GM19395 (cell line): ENCODE data around the gene RBM6.
A peak's percentile ranks its signal among the peaks of the same experiment; 100 is the strongest.
"Not testable (repeated sequence)": the region's sequence is repeated elsewhere in the genome, so short reads cannot be mapped to it uniquely, and the experiment has no call there.

ENCODE experiments used
- ATAC-seq: cut with Tn5 transposase; IDR thresholded peaks from one replicate; pipeline ENCODE4 v1.9.1; 2021; ENCODE audit warnings: mild to moderate bottlenecking, moderate library complexity; ENCODE audit not compliant: unreplicated experiment

RBM6 gene

GRCh38 chr3:49939858-49940666 is at the start of gene RBM6:
TSS of gene RBM6 (plus strand) at chr3:49940150. CDS start at chr3:49962642, 22,492 bp downstream.
- peak; percentile 91 for ATAC-seq

DNA sequence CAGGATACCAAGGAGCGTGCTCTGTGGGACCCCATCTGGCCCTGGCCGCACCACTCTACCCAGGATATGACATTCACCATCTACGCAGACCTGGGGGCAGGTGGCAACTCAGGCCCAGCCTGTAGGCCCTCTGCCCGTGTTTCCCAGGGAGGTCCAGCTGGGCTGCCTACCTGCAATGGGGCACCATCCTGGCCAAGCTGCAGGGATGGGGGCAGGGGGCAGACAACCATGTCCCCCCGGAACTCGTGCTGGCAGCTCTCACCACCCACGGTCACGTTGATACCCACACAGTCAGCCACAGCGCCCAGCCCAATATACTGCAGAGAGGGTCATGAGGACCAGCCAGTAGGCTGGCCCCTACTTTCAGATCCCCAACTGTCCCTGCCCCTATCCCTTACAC is 44.2 kb upstream of the RBM6 start:
- no peak for ATAC-seq

DNA sequence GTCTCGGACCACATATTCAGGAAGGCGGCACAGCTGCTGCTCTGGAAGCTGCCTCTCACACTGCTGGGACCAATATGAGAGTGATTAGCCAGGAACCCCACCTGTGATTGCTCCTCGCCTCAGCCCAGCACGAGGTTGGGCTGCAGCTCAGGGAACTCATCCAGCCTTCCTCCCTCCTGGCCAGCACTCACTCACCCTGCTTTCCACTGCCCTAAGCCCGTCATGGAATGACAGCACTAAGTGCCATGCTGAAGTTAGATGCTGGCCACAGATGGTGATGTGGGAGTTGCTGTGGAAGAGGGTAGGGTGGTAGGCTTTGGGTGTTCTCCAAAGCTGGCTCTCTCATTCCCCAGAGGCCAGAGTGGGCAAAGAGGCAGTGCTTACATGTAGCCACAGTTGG is 43.6 kb upstream of the RBM6 start:
- ATAC-seq = no peak

GRCh38 chr3:49898991-49899390 is 41.0 kb upstream of the RBM6 start:
- ATAC-seq = no peak

- ATAC-seq = no peak
Measured at GRCh38 chr3:49899815-49900214, 40.1 kb upstream of the RBM6 start.

GRCh38 chr3:49900491-49901153 is 39.3 kb upstream of the RBM6 start:
- no peak for ATAC-seq

DNA sequence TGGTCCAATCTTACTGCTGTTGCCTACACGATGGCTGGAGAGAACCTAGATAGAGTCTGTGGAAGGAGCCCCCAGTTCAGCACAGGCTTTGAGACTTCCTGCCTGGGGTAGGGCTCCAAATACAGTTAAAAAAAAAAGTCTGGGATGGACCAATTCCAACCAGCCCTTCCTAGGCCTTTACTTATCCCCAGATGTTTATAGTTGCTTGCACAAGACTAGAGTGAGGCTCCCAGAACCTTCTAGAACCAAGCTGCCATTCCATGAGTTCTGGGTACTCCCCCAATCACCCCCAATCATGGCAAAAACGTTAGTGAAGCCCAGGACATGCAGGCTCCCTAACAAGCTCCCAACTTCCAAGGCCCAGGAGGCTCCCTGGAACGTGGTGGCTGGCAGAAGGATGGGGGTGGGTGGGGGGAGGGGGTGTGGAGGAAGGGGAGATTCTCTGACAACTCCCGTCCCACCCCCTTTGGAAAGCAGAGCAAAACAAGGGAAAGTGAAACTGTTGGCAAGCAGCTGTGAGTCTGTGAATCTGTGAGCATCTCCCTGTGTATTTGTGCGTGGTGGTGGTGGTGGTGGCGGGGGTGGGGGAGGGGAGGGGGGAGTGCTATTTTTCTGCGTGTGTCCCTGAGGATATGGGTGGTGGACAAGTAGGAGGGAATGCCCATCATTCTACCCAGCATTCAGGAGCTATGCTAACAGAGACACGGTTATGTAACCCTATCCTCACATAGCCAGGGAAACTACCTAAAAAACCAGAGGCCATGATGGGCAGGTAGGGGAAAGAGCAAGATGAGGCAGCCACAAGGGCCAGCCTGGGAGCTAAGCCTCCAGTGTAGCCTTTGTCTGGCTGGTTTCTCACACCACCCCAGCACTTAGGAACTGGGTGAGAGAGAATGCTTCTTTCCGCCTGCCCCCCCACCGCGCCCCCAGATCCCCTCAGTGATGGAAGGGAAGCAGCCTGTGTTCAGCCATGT is 38.3 kb upstream of the RBM6 start:
- ATAC-seq = no peak

- ATAC-seq = no peak
Measured at GRCh38 chr3:49902511-49903345, 37.2 kb upstream of the RBM6 start.

- no peak for ATAC-seq
Measured at GRCh38 chr3:49903451-49904424, 36.2 kb upstream of the RBM6 start, which contains the start of gene MST1R. TSS of gene MST1R (minus strand) at chr3:49903873. CDS start at chr3:49903609, 264 bp downstream.

GRCh38 chr3:49904448-49904847 is 35.5 kb upstream of the RBM6 start:
- ATAC-seq = not testable (repeated sequence)

DNA sequence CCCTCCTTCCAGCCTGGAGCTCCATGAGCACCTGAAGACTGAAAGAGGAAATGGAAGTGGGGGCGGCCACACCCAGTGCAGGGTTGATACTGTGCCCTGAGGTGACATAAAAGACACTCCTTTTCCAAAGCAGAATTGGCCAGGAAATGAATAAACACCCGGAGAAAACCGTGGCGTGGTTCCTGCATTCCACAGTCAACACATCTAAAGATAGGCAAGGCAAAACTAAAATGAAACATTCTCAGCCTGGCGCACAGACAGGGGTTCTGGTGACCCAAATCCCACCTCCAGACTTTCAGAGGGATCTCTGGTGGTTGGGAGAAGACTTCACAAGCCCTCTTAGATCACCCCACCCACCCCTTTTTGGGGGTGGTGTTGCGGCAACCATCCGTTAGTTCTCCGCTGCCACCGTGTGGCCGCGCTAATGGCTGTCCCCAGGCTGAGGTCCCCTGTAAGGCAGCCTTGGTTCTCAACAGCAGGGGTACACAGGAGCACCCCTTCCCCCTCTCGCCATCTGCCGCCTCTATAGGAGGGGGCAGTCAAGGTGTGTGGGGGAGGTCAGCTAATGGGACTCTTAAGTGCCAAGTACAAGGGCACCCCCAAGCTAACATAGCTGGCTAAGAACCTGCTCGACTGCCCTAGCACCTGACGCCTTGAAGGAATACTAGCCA is 33.7 kb upstream of the RBM6 start:
- no peak for ATAC-seq

GRCh38 chr3:49908373-49909199 is 31.4 kb upstream of the RBM6 start:
- ATAC-seq = no peak

DNA sequence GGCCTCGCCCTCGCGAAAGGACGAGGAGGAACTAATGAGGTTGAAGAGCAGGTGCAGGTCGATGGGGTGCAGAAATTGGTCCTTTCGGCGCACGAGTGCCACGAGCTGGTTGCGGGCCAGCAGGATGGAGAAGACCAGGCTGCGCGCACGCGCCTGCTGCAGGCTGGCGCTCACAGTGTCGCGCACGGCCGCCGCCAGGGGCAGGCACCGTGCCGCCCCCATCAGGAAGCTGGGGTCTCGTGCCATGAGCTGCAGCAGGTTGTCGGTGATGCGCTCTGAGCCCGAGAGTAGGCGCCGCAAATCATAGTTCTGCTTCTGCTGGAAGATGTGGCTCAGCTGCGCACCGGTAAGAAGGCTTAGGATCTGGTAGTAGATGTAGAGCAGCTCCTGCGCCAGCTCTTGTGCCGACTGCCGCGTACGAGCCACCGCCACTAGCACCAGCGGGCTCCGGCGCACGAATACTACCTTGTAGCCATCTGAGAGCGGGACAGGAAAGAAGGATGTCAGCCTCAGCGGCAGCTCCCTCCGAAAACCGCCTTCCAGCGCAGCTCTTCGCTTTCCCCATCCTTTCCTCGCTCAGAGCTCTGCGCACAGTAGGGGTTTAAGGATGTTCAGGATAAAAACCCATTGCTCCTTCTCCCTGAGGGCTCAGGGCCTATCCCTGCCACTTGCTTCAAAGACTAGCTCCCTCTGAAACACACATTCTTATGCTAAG is 29.4 kb upstream of the RBM6 start:
- no peak for ATAC-seq

GRCh38 chr3:49911124-49911420 is 28.9 kb upstream of the RBM6 start:
- no peak for ATAC-seq

GRCh38 chr3:49911611-49912010 is 28.3 kb upstream of the RBM6 start:
- no peak for ATAC-seq

GRCh38 chr3:49912881-49913281 is 27.1 kb upstream of the RBM6 start:
- no peak for ATAC-seq

- ATAC-seq = no peak
Measured at GRCh38 chr3:49914906-49915305, 25.0 kb upstream of the RBM6 start.
